Measurements from ENCODE around the gene SIGLEC7.

The SIGLEC7 gene

GRCh38 chr19:51188227-51188559 lies 46.1 kb downstream of the SIGLEC7 start:
- no peak for ATAC-seq
- TF ChIP-seq BACH2 (CRISPR knock-in tag; IDR thresholded peaks at IDR 0.05; ENCODE audit: borderline replicate concordance) (no peak), OSR1 (CRISPR knock-in tag; IDR thresholded peaks at IDR 0.05) (no peak), ISL1 (CRISPR knock-in tag; IDR thresholded peaks at IDR 0.05) (no peak), RARB (CRISPR knock-in tag; IDR thresholded peaks at IDR 0.05) (no peak), CREB5 (CRISPR knock-in tag; IDR thresholded peaks at IDR 0.05; ENCODE audit: low read depth) (no peak), TOX (CRISPR knock-in tag; IDR thresholded peaks at IDR 0.05; ENCODE audit: borderline replicate concordance) (no peak), PATZ1 (CRISPR knock-in tag; IDR thresholded peaks at IDR 0.05; ENCODE audit: borderline replicate concordance) (no peak), CSDC2 (CRISPR knock-in tag; IDR thresholded peaks at IDR 0.05) (no peak), TSHZ2 (CRISPR knock-in tag; IDR thresholded peaks at IDR 0.05) (no peak), GLIS3 (CRISPR knock-in tag; IDR thresholded peaks at IDR 0.05) (no peak), ZNF70 (CRISPR knock-in tag; IDR thresholded peaks at IDR 0.05) (no peak), ZFP3 (CRISPR knock-in tag; IDR thresholded peaks at IDR 0.05) (no peak), ZFP30 (CRISPR knock-in tag; IDR thresholded peaks at IDR 0.05) (no peak), ZC3H10 (CRISPR knock-in tag; IDR thresholded peaks at IDR 0.05) (no peak), ZNF565 (CRISPR knock-in tag; conservative IDR thresholded peaks at IDR 0.05; ENCODE audit: low read depth) (no peak)

GRCh38 chr19:51192689-51193088 lies 50.6 kb downstream of the SIGLEC7 start:
- TF ChIP-seq TOX (CRISPR knock-in tag; IDR thresholded peaks at IDR 0.05; ENCODE audit: borderline replicate concordance) (no peak), GLIS3 (CRISPR knock-in tag; IDR thresholded peaks at IDR 0.05) (no peak), ZFP3 (CRISPR knock-in tag; IDR thresholded peaks at IDR 0.05) (no peak), ZNF8 (CRISPR knock-in tag; IDR thresholded peaks at IDR 0.05) (no peak), ZC3H10 (CRISPR knock-in tag; IDR thresholded peaks at IDR 0.05) (no peak), ZNF565 (CRISPR knock-in tag; conservative IDR thresholded peaks at IDR 0.05; ENCODE audit: low read depth) (no peak), POU6F1 (CRISPR knock-in tag; IDR thresholded peaks at IDR 0.05; ENCODE audit: borderline replicate concordance, low read depth) (no peak), CREB5 (CRISPR knock-in tag; IDR thresholded peaks at IDR 0.05; ENCODE audit: low read depth) (no peak), CSRNP3 (CRISPR knock-in tag; IDR thresholded peaks at IDR 0.05) (no peak), ESRRG (CRISPR knock-in tag; IDR thresholded peaks at IDR 0.05) (no peak), PPARA (CRISPR knock-in tag; IDR thresholded peaks at IDR 0.05; ENCODE audit: borderline replicate concordance) (no peak), RARB (CRISPR knock-in tag; IDR thresholded peaks at IDR 0.05) (no peak)
- ATAC-seq = no peak

Data from SK-N-SH treated with all-trans-retinoic acid at 6 μM for 48 hours (cell line).